PC-3 (cell line): ENCODE measurements around the gene GOLGA7B. TPM values are rescaled to one million over a fixed set of nuclear protein-coding genes. Genes with fewer than 3 reads are reported as not detected.

Source experiments
- ATAC-seq: fragments of 200-7000 bp; cut with Tn5 transposase; 2 replicates; pipeline ENCODE4 v1.9.1; 2020; ENCODE audit warnings: mild to moderate bottlenecking, moderate library complexity
- BruUV-seq: library from RNA; stranded (reverse); fragments of 400-500 nt; replicated peaks from 2 replicates; lab custom pipeline; 2021; lab: Mats Ljungman, UMichigan
- CTCF ChIA-PET: fragments of 300-600 bp; sonication (Branson Sonifier 250); formaldehyde crosslinking; loops from one replicate; lab custom pipeline; 2022; ENCODE audit warnings: antibody characterized with exemption; lab: Charles Lee
- POLR2A ChIA-PET: fragments of 300-600 bp; sonication (Branson Sonifier 250); formaldehyde crosslinking; loops from one replicate; lab custom pipeline; 2022; ENCODE audit warnings: antibody characterized with exemption; ENCODE audit not compliant: unreplicated experiment; lab: Charles Lee
- DNase-seq: peaks from one replicate; pipeline ENCODE4 v3.0.0-alpha.2; 2015
- H2AFZ ChIP-seq: fragments of 300-600 bp; sonication (generic); 2 replicates; pipeline ENCODE4 v1.6.0; 2016; ENCODE audit warnings: antibody characterized with exemption, low read length
- H3F3A ChIP-seq: fragments of 300-600 bp; sonication (generic); one replicate; pipeline ENCODE4 v1.6.0; 2017; ENCODE audit warnings: antibody characterized with exemption, low read length, control low read depth, mild to moderate bottlenecking; ENCODE audit not compliant: unreplicated experiment
- H3K27ac ChIP-seq: fragments of 300-600 bp; sonication (generic); 2 replicates; pipeline ENCODE4 v1.5.1; 2016; ENCODE audit warnings: mild to moderate bottlenecking, low read length
- H3K27me3 ChIP-seq: fragments of 300-600 bp; sonication (generic); 2 replicates; pipeline ENCODE4 v1.6.1; 2016; ENCODE audit warnings: low read length, mixed read lengths
- H3K36me3 ChIP-seq: fragments of 300-600 bp; sonication (generic); 2 replicates; pipeline ENCODE4 v1.6.1; 2016; ENCODE audit warnings: low read depth, mixed run types, low read length, mixed read lengths
- H3K4me1 ChIP-seq: fragments of 300-600 bp; sonication (generic); 2 replicates; pipeline ENCODE4 v1.5.1; 2016; ENCODE audit warnings: low read length; ENCODE audit not compliant: insufficient read depth
- H3K4me2 ChIP-seq: fragments of 300-600 bp; sonication (generic); 2 replicates; pipeline ENCODE4 v1.6.0; 2016; ENCODE audit warnings: low read length
- H3K4me3 ChIP-seq: fragments of 300-600 bp; sonication (generic); 2 replicates; pipeline ENCODE4 v1.5.1; 2016; ENCODE audit warnings: mild to moderate bottlenecking, low read length, mixed read lengths
- H3K79me2 ChIP-seq: fragments of 300-600 bp; sonication (generic); 2 replicates; pipeline ENCODE4 v1.6.1; 2017; ENCODE audit warnings: low read length, mixed read lengths
- H3K9ac ChIP-seq: fragments of 300-600 bp; sonication (generic); 2 replicates; pipeline ENCODE4 v1.6.0; 2016; ENCODE audit warnings: mild to moderate bottlenecking, low read length
- H3K9me2 ChIP-seq: fragments of 300-600 bp; sonication (generic); replicated peaks from 2 replicates; pipeline ENCODE4 v1.6.1; 2016; ENCODE audit warnings: mixed run types, low read length, mixed read lengths
- H3K9me3 ChIP-seq: fragments of 300-600 bp; sonication (generic); 2 replicates; pipeline ENCODE4 v1.6.1; 2016; ENCODE audit warnings: low read length, mixed read lengths
- H4K20me1 ChIP-seq: fragments of 300-600 bp; sonication (generic); 2 replicates; pipeline ENCODE4 v1.6.1; 2016; ENCODE audit warnings: low read length, mixed read lengths
- EZH2 ChIP-seq: fragments of 300-600 bp; sonication (generic); IDR thresholded peaks from one replicate; pipeline ENCODE4 v1.6.1; 2017; ENCODE audit warnings: antibody characterized with exemption, mild to moderate bottlenecking, low read length; ENCODE audit not compliant: unreplicated experiment
- EZH2phosphoT487 ChIP-seq: fragments of 300-600 bp; sonication (generic); IDR thresholded peaks from 2 replicates; pipeline ENCODE4 v1.6.1; 2018; ENCODE audit warnings: mild to moderate bottlenecking, antibody characterized with exemption, low read length, borderline replicate concordance
- intact Hi-C: fragments of 100-400 bp; cut with micrococcal nuclease; formaldehyde crosslinking; loops from 2 replicates; pipeline ENCODE4 v1.9.0; 2023
- total RNA-seq: library from RNA; depleted of rRNA; stranded (reverse); fragments of >200 nt; gene quantifications from 2 replicates; pipeline ENCODE4 v1.2.3, GENCODE V29; 2014
- TF ChIP-seq, protein P1 (sequence below): fragments of 300-600 bp; sonication (generic); conservative IDR thresholded peaks from 2 replicates; pipeline ENCODE4 v1.5.1; 2017; ENCODE audit warnings: antibody characterized with exemption, low read depth, mild to moderate bottlenecking, low read length

Gene GOLGA7B
- total RNA-seq, 1 experiment from 2014 or later: 0.26 TPM

- CTCF ChIA-PET: no interaction called here
- Histone ChIP-seq H3K4me3 (no peak overlapping the region), H3K9ac (no peak overlapping the region), H3K9me2 (no peaks in the 10 kb centered on the region), H3K4me2 (no peak overlapping the region), H3K27me3 (no peaks in the 10 kb centered on the region), H3F3A (no peaks in the 10 kb centered on the region), H3K4me1 (no peaks in the 10 kb centered on the region), H3K36me3 (no peaks in the 10 kb centered on the region), H3K79me2 (no peaks in the 10 kb centered on the region), H2AFZ (no peak overlapping the region), H4K20me1 (no peaks in the 10 kb centered on the region), H3K27ac (no peak overlapping the region), H3K9me3 (no peaks in the 10 kb centered on the region)
- intact Hi-C loops: no loop called here
- DNase-seq (no peak), ATAC-seq (no peak)
- POLR2A ChIA-PET: interaction anchor here (0.6 kb wide), 1 partner anchor 54 kb away, joined by 3 read pairs; no protein-coding TSS in a partner anchor
- TF ChIP-seq, protein P1, sequence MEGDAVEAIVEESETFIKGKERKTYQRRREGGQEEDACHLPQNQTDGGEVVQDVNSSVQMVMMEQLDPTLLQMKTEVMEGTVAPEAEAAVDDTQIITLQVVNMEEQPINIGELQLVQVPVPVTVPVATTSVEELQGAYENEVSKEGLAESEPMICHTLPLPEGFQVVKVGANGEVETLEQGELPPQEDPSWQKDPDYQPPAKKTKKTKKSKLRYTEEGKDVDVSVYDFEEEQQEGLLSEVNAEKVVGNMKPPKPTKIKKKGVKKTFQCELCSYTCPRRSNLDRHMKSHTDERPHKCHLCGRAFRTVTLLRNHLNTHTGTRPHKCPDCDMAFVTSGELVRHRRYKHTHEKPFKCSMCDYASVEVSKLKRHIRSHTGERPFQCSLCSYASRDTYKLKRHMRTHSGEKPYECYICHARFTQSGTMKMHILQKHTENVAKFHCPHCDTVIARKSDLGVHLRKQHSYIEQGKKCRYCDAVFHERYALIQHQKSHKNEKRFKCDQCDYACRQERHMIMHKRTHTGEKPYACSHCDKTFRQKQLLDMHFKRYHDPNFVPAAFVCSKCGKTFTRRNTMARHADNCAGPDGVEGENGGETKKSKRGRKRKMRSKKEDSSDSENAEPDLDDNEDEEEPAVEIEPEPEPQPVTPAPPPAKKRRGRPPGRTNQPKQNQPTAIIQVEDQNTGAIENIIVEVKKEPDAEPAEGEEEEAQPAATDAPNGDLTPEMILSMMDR: no peak
- TF ChIP-seq EZH2phosphoT487: no peak
- no peak for TF ChIP-seq EZH2
- no TSS peak for BruUV-seq
These were observed 47.2 kb downstream of the GOLGA7B start for GRCh38 chr10:97896756-97897358.

DNA sequence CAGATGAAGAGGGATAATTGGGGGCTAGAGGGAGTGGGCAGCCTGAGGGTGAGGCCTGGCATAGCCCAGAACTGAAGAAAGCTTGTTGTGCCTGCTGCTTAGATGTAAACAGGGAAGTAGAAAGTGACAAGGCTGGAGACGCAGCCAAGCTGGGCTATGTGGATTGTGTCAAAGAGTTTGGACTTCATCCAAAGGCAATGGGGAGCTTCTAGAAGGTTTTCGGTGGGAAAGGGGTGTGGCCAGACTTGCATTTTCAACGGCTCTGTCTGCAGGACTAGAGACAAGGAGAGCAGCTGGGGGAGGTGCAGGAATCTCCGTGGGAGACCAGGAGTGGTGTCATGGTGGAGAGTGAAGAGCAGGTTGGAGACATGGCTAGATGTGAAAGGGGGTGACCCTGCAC is 48.8 kb downstream of the GOLGA7B start:
- no peaks in the 10 kb centered on the region for H3K36me3 ChIP-seq
- no peak for TF ChIP-seq EZH2
- no peak for TF ChIP-seq EZH2phosphoT487
- TF ChIP-seq, protein P1: no peak
- no peak overlapping the region for H3K4me2 ChIP-seq
- H3K9me3 ChIP-seq: no peaks in the 10 kb centered on the region
- no peaks in the 10 kb centered on the region for H3K79me2 ChIP-seq
- no TSS peak for BruUV-seq
- ChIA-PET POLR2A (no interaction called here), CTCF (no interaction called here)
- no peak overlapping the region for H3K9ac ChIP-seq
- H3K27me3 ChIP-seq: no peaks in the 10 kb centered on the region
- no peak overlapping the region for H2AFZ ChIP-seq
- H3K27ac ChIP-seq: no peak overlapping the region
- no peak overlapping the region for H3K4me3 ChIP-seq
- no peak for DNase-seq
- no peak for ATAC-seq
- H3K4me1 ChIP-seq: no peaks in the 10 kb centered on the region
- no peaks in the 10 kb centered on the region for H3F3A ChIP-seq
- no peaks in the 10 kb centered on the region for H3K9me2 ChIP-seq
- intact Hi-C loops: no loop called here
- no peaks in the 10 kb centered on the region for H4K20me1 ChIP-seq

DNA sequence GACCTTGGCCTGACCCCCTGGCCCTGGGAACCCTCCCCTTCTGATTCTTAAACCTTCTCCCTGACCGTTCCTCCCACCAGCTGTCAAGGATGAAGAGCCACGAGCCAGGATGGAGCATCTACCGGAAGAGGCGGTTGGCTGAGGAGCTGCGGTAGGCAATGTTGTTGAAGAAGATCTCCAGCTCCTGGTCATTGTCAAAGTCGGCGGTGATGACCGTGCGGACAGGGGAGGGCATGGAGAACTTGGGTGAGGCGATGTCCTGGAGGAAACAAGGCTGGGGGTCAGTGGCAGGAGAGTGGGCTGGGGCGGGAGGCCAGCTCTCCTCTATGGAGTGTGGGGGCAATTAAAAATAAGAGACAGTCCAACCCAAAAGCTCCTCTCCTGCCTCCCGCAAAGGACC is 51.7 kb downstream of the GOLGA7B start:
- no peaks in the 10 kb centered on the region for H3K9me3 ChIP-seq
- no peaks in the 10 kb centered on the region for H3K4me1 ChIP-seq
- H3K27ac ChIP-seq: no peak overlapping the region
- POLR2A ChIA-PET: no interaction called here
- H4K20me1 ChIP-seq: no peaks in the 10 kb centered on the region
- no peak overlapping the region for H3K4me3 ChIP-seq
- ATAC-seq (no peak), DNase-seq (no peak)
- CTCF ChIA-PET: no interaction called here
- no TSS peak for BruUV-seq
- H3K9ac ChIP-seq: no peak overlapping the region
- intact Hi-C loops: no loop called here
- no peaks in the 10 kb centered on the region for H3F3A ChIP-seq
- H3K36me3 ChIP-seq: no peaks in the 10 kb centered on the region
- H3K27me3 ChIP-seq: 0 out of 2 replicates have a peak, but pooled peaks cover 2% of the 10 kb centered on the region
- TF ChIP-seq EZH2 (no peak), EZH2phosphoT487 (no peak)
- TF ChIP-seq, protein P1: no peak
- H3K4me2 ChIP-seq: no peak overlapping the region
- no peak overlapping the region for H2AFZ ChIP-seq
- no peaks in the 10 kb centered on the region for H3K9me2 ChIP-seq
- no peaks in the 10 kb centered on the region for H3K79me2 ChIP-seq
